Measurements from ENCODE around the gene XYLT2.
"Not testable (repeated sequence)": the region's sequence is repeated elsewhere in the genome, so short reads cannot be mapped to it uniquely, and the experiment has no call there.

Gene XYLT2

DNA sequence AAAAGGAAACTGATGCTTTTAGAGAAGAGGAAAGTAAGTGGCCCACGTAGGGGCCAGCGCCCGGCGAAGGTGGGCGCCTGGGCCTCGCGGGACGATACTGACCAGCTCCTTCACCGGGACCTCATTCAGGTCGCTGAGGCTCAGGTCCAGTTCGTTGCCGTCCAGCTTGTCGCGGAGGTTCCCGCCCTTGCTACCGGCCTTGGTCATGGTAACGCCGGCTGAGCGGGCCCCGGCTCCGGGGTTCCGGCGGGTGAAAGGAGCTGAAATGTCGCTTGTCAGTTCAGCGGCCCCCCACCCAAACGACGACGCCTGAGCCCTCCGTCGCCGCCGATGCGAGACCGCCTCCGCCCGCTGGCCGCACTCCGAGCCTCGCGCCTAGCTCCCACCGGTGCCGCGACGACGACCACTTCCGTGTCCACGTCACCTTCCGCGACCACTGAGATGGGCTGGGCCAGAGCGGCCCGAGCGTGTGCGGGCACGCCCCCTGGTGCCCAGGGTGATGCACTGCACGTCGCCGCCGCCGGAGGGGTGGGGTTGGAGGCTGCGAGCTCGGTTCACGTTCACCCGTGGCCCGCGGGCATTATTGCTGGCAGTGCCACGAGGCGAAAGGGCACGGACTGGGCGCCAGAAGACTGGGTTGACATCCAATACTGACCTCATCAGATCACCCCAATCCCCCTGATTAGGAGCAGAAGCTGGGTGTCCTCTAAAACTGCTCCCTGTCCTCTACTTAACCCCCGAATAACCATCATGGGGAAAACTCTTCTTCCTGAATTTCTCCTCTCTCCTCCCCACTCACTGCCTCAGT lies 51.4 kb downstream of the XYLT2 start, which contains the start of gene LRRC59:
TSS of gene LRRC59 (minus strand) at position 413 of the 808 bp plus-strand sequence. CDS start at position 207, 206 bp downstream.
- peak; percentile 78 for DNase-seq

DNA sequence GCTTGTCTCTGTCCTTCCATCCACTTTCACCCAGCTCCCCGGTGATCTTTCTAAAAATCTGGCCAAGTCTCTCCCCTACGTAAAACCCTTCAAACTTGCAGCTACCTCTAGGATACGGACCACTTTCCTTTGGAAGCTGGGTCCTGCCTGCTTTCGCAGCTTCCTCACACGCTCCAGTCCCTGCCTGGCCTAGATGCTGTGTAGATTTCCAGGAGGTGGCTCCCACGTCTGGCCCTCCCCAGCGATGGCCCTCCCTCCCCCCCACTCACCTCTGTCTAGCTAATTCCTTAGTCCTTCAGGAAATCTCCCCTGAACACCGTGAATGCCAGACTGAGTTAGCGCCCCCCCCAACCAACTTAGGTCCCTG lies 52.0 kb downstream of the XYLT2 start:
- DNase-seq, result no peak

DNA sequence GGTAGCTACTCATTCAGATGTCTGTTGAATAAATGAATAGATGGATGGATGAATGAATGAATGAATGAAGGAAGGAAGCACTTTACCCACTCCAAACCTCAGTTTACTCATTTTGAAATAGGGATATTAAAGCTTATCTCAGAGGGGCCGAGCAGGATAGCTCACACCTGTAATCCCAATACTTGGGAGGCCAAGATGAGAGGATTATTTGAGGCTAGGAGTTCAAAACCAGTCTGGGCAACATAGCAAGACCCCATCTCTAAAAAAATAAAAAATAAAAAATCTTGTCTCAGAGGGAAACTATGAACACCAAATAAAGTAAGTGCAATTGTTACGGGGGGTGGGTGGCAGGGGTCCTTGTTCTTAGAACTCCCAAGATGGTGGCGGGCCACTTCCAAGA lies 52.7 kb downstream of the XYLT2 start:
- DNase-seq, result not testable (repeated sequence)

DNA sequence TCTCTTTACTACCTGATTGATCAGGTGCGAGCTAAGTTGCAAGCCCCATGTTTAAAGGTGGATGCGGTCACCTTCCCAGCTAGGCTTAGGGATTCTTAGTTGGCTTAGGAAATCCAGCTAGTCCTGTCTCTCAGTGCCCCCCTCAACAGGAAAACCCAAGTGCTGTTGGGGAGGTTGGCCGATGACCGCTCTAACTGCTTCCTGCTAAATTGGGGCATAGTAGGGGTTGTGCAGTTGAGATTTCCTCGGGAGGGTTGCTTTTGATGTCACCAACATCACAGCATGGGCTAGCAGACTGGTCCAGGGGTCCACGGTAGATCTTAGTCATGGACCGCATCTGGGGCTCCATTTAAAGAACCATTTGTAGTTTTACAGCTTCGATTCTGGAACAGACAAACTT lies 53.7 kb downstream of the XYLT2 start:
- not testable (repeated sequence) for DNase-seq

DNA sequence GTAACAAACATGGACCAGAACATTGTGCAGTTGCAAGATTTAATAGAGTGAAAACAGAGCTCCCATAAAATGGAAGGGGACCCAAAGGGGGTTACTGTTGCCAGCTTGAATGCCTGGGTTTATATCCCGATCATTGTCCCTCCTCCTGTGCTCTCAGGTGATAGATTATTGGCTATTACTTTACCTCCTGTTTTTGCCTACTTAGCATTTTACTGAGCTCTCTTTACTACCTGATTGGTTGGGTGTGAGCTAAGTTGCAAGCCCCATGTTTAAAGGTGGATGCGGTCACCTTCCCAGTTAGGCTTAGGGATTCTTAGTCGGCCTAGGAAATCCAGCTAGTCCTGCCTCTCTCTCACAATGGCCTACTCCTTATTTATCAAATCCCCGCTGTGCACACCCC lies 59.4 kb downstream of the XYLT2 start:
- DNase-seq, result not testable (repeated sequence)

DNA sequence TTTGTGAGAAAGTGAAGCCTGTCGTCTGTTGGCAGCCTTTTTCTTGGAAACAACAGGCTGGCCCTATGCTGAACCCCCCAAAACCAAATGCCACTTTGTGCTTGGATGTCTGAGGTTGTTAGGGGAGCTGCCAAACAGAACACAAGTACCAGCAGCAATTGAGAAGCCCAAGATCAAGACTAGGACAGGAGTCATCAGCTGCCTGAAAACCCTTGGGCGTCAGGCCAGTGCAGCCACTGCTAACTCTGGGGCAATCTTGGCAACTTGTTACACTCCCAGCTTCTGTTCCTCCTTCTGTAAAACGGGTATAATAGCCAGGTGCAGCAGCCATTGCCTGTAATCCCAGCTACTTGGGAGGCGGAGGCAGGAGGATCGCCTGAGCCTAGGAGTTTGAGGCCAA lies 60.7 kb downstream of the XYLT2 start:
- DNase-seq, result no peak

DNA sequence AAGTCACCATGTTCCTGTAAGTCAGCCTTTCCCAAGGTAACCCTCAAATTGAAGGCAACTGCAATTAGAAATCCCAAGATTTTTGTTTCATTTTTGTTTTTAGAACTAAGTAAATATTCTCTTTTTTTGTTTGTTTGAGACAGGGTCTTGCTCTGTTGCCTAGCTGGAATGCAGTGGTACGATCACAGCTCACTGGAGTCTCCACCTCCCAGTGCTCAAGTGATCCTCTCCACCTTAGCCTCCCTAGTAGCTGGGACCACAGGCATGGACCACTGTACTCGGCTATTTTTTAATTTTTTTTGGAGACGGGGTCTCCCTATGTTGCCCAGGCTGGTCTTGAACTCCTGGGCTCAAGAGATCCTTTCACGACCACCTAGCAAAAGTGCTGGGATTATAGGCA lies 62.0 kb downstream of the XYLT2 start:
- no peak for DNase-seq

Data from HCEC 1CT (cell line).